Kidney (tissue), 14 donors: ENCODE data around the gene RIMKLA. TPM values are rescaled to one million over a fixed set of nuclear protein-coding genes. Genes with fewer than 3 reads are reported as not detected.

Experiments
- DNase-seq, 5 donors: peaks; one replicate each; pipeline ENCODE4 v3.0.0-alpha.2; 2013 to 2020
- FAIRE-seq: peaks from 2 replicates; lab custom pipeline; 2012; peaks lifted over from hg19 to GRCh38; lab: Jason Lieb, UNC
- H3K27ac ChIP-seq, 2 donors: one replicate each; pipeline ENCODE4 v1.7.0; 2013; ENCODE audit warnings: low read depth in 2 of 2, low read length in 2 of 2, inconsistent platforms in 1 of 2
- H3K27me3 ChIP-seq: one replicate; pipeline ENCODE4 v1.7.1; 2013; ENCODE audit warnings: low read length, inconsistent platforms; ENCODE audit not compliant: control insufficient read depth, insufficient read depth
- H3K36me3 ChIP-seq, 3 donors: one replicate each; pipeline versions ENCODE4 v1.7.0 to v1.7.1; 2013; ENCODE audit warnings: low read length in 3 of 3, control low read depth in 1 of 3, inconsistent platforms in 1 of 3; ENCODE audit not compliant: insufficient read depth in 3 of 3, control insufficient read depth in 2 of 3
- H3K4me1 ChIP-seq, 3 donors: one replicate each; pipeline versions ENCODE4 v1.7.0 to v1.7.1; 2013; ENCODE audit warnings: low read length in 3 of 3, inconsistent platforms in 1 of 3, low read depth in 1 of 3; ENCODE audit not compliant: control insufficient read depth in 2 of 3, insufficient read depth in 2 of 3
- H3K4me3 ChIP-seq, 3 donors: one replicate each; pipeline versions ENCODE4 v1.7.0 to v1.8.1; 2013; ENCODE audit warnings: low read length in 3 of 3, control low read depth in 1 of 3, inconsistent platforms in 1 of 3
- H3K9ac ChIP-seq, 3 donors: one replicate each; pipeline versions ENCODE4 v1.7.0 to v1.7.1; 2013; ENCODE audit warnings: low read length in 3 of 3, control low read depth in 1 of 3, inconsistent platforms in 1 of 3
- H3K9me3 ChIP-seq, 3 donors: one replicate each; pipeline versions ENCODE4 v1.7.0 to v1.7.1; 2013; ENCODE audit warnings: low read length in 3 of 3, control low read depth in 1 of 3, inconsistent platforms in 1 of 3; ENCODE audit not compliant: control insufficient read depth in 2 of 3, insufficient read depth in 1 of 3
- CTCF ChIP-seq: IDR thresholded peaks from 3 replicates; pipeline ENCODE4 v1.5.1; 2012; ENCODE audit warnings: mild to moderate bottlenecking, moderate library complexity, borderline replicate concordance; ENCODE audit not compliant: insufficient read depth; ENCODE audit errors: extremely low read depth
- intact Hi-C: fragments of 100-400 bp; cut with DNase I; formaldehyde crosslinking; loops from one replicate; pipeline ENCODE4 v1.11.1; 2022
- polyA plus RNA-seq: library from polyadenylated mRNA; stranded (reverse); fragments of 350-450 nt; fragmentation: Illumina TruSeq; extraction: RNeasy Lipid Tissue Mini Kit (QIAGEN cat#74804); gene quantifications from one replicate; pipeline ENCODE4 v1.2.3, GENCODE V29; 2014; ENCODE audit warnings: low read depth, low replicate concordance; ENCODE audit not compliant: insufficient read depth
- total RNA-seq: library from RNA; stranded (reverse); fragmentation: NEBNext Ultra II Directional; extraction: Animal tissue kit (Norgen Biotek cat#: 25700); gene quantifications from one replicate; pipeline ENCODE4 v1.2.1, GENCODE V29; 2021
- donor health status: control.
- donor health status: control.
- donor health status: control.
- donor health status: control.
- donor health status: control.
- donor health status: DM: yes; HTN: yes; CAD: no.
- donor health status: Normal renal cell carcinoma (clear cell type).

Gene RIMKLA
- total and polyA plus RNA-seq, 2 donors from 2014 or later, result 1.1 to 3.3 TPM

GRCh38 chr1:42348498-42348897 is 32.1 kb upstream of the RIMKLA start:
- intact Hi-C loops, result no loop called here
- Histone ChIP-seq H3K27me3 (no peaks in the 10 kb centered on the region), H3K27ac (no peak overlapping the region), H3K9ac (no peak overlapping the region), H3K9me3 (no peaks in the 10 kb centered on the region), H3K36me3 (no peaks in the 10 kb centered on the region), H3K4me1 (no peaks in the 10 kb centered on the region), H3K4me3 (no peak overlapping the region)
- TF ChIP-seq CTCF, result no peak
- DNase-seq (no peak), FAIRE-seq (no peak)

GRCh38 chr1:42350086-42350485 is 30.5 kb upstream of the RIMKLA start:
- intact Hi-C loops, result no loop called here
- peak in 1 of 5 donors; percentile 19 for DNase-seq
- Histone ChIP-seq H3K4me3 (no peak overlapping the region), H3K9ac (no peak overlapping the region), H3K4me1 (no peaks in the 10 kb centered on the region), H3K27me3 (no peaks in the 10 kb centered on the region), H3K9me3 (no peaks in the 10 kb centered on the region), H3K36me3 (no peaks in the 10 kb centered on the region), H3K27ac (no peak overlapping the region)
- TF ChIP-seq CTCF, result no peak
- FAIRE-seq, result no peak

- H3K4me1 ChIP-seq, result no peaks in the 10 kb centered on the region
- no peaks in the 10 kb centered on the region for H3K36me3 ChIP-seq
- no peak overlapping the region for H3K9ac ChIP-seq
- intact Hi-C loops, result no loop called here
- H3K9me3 ChIP-seq, result no peaks in the 10 kb centered on the region
- DNase-seq (no peak), FAIRE-seq (no peak)
- no peaks in the 10 kb centered on the region for H3K27me3 ChIP-seq
- TF ChIP-seq CTCF, result no peak
- no peak overlapping the region for H3K4me3 ChIP-seq
- H3K27ac ChIP-seq, result no peak overlapping the region
These were observed 21.8 kb upstream of the RIMKLA start for GRCh38 chr1:42358791-42359190.

- Histone ChIP-seq H3K27me3 (no peaks in the 10 kb centered on the region), H3K27ac (no peak overlapping the region), H3K9ac (no peak overlapping the region), H3K9me3 (no peaks in the 10 kb centered on the region), H3K4me3 (no peak overlapping the region), H3K36me3 (no peaks in the 10 kb centered on the region), H3K4me1 (no peaks in the 10 kb centered on the region)
- no peak for DNase-seq
- TF ChIP-seq CTCF, result no peak
- no peak for FAIRE-seq
- intact Hi-C loops, result no loop called here
These were observed 21.1 kb upstream of the RIMKLA start for GRCh38 chr1:42359466-42359865.
